CD14-positive monocyte (primary cell): Measurements from ENCODE around the gene FCER1A. TPM values are rescaled to one million over a fixed set of nuclear protein-coding genes. Genes with fewer than 3 reads are reported as not detected.

ENCODE experiments used
- DNase-seq, 3 donors: peaks; one replicate each; pipeline ENCODE4 v3.0.0-alpha.2; 2011 to 2022
- H2AFZ ChIP-seq: 2 replicates; pipeline ENCODE4 v1.6.0; 2012; ENCODE audit warnings: mild to moderate bottlenecking, low read depth, low read length, inconsistent platforms; ENCODE audit not compliant: insufficient read depth, poor library complexity, severe bottlenecking
- H3K27ac ChIP-seq, 2 donors: 1 replicate in 1 of 2; 2 replicates in 1 of 2; pipeline ENCODE4 v1.5.1; 2012 to 2013; ENCODE audit warnings: low read length in 2 of 2, control low read depth in 1 of 2, inconsistent platforms in 1 of 2, low read depth in 1 of 2, mild to moderate bottlenecking in 1 of 2
- H3K27me3 ChIP-seq, 2 donors: one replicate each; pipeline versions ENCODE4 v1.6.0 to v1.6.1; 2011 to 2013; ENCODE audit warnings: low read length in 2 of 2; ENCODE audit not compliant: control insufficient read depth in 2 of 2, insufficient read depth in 2 of 2
- H3K36me3 ChIP-seq, 2 donors: replicated peaks in 1 of 2; 1 replicate in 1 of 2; 2 replicates in 1 of 2; pipeline versions ENCODE4 v1.5.1 to v1.6.1; 2012 to 2013; ENCODE audit warnings: low read length in 2 of 2, control low read depth in 1 of 2, inconsistent platforms in 1 of 2, mild to moderate bottlenecking in 1 of 2; ENCODE audit not compliant: insufficient read depth in 2 of 2, control insufficient read depth in 1 of 2
- H3K4me1 ChIP-seq, 2 donors: 1 replicate in 1 of 2; 2 replicates in 1 of 2; pipeline versions ENCODE4 v1.5.1 to v1.6.1; 2012 to 2013; ENCODE audit warnings: low read length in 2 of 2, control low read depth in 1 of 2, inconsistent platforms in 1 of 2, mild to moderate bottlenecking in 1 of 2, moderate library complexity in 1 of 2; ENCODE audit not compliant: insufficient read depth in 2 of 2, control insufficient read depth in 1 of 2
- H3K4me2 ChIP-seq: replicated peaks from 2 replicates; pipeline ENCODE3; 2012; ENCODE audit warnings: low read length, moderate library complexity, mild to moderate bottlenecking; ENCODE audit not compliant: poor library complexity, severe bottlenecking; ENCODE audit errors: extremely low read depth
- H3K4me3 ChIP-seq, 3 experiments: fragments of 200-600 bp in 1 of 3; sonication (generic) in 1 of 3; replicated peaks in 1 of 3; 1 replicate in 2 of 3; 2 replicates in 1 of 3; pipeline ENCODE4 v1.5.1; 2011 to 2013; ENCODE audit warnings: low read length in 3 of 3, mild to moderate bottlenecking in 3 of 3, control low read depth in 2 of 3, low read depth in 2 of 3, inconsistent platforms in 1 of 3, moderate library complexity in 1 of 3
- H3K79me2 ChIP-seq: 2 replicates; pipeline ENCODE4 v1.6.0; 2012; ENCODE audit warnings: mild to moderate bottlenecking, control low read depth, inconsistent platforms, low read length, moderate library complexity; ENCODE audit not compliant: insufficient read depth
- H3K9ac ChIP-seq: 2 replicates; pipeline ENCODE4 v1.6.0; 2017; ENCODE audit warnings: low read length, mild to moderate bottlenecking; ENCODE audit not compliant: insufficient read depth, poor library complexity, severe bottlenecking
- H3K9me3 ChIP-seq, 2 donors: replicated peaks in 1 of 2; 1 replicate in 1 of 2; 2 replicates in 1 of 2; pipeline versions ENCODE4 v1.5.1 to v1.6.1; 2012 to 2013; ENCODE audit warnings: low read length in 2 of 2, control low read depth in 1 of 2; ENCODE audit not compliant: control insufficient read depth in 1 of 2, insufficient read depth in 1 of 2
- H4K20me1 ChIP-seq: 2 replicates; pipeline ENCODE4 v1.6.0; 2012; ENCODE audit warnings: mild to moderate bottlenecking, low read length, control low read depth, moderate library complexity; ENCODE audit not compliant: insufficient read depth
- H3K27ac Mint-ChIP-seq, 7 donors: one replicate each; pipeline ENCODE4 v1.8.0; 2020; ENCODE audit warnings: mild to moderate bottlenecking in 7 of 7, mixed read lengths in 7 of 7, moderate library complexity in 6 of 7, inconsistent platforms in 2 of 7
- H3K27me3 Mint-ChIP-seq, 3 donors: one replicate each; pipeline ENCODE4 v1.8.0; 2021 to 2022; ENCODE audit warnings: low read depth in 3 of 3, mild to moderate bottlenecking in 3 of 3, mixed read lengths in 3 of 3, moderate library complexity in 3 of 3, inconsistent platforms in 1 of 3
- H3K36me3 Mint-ChIP-seq, 2 donors: one replicate each; pipeline ENCODE4 v1.8.0; 2020; ENCODE audit warnings: mixed read lengths in 2 of 2, inconsistent platforms in 1 of 2, mild to moderate bottlenecking in 1 of 2
- H3K4me1 Mint-ChIP-seq: one replicate; pipeline ENCODE4 v1.8.0; 2020; ENCODE audit warnings: mild to moderate bottlenecking, mixed read lengths
- H3K4me3 Mint-ChIP-seq, 2 donors: one replicate each; pipeline ENCODE4 v1.8.0; 2020; ENCODE audit warnings: mild to moderate bottlenecking in 2 of 2, mixed read lengths in 2 of 2, moderate library complexity in 1 of 2
- H3K9me3 Mint-ChIP-seq, 7 donors: one replicate each; pipeline ENCODE4 v1.8.0; 2020 to 2022; ENCODE audit warnings: mixed read lengths in 7 of 7, mild to moderate bottlenecking in 6 of 7, moderate library complexity in 6 of 7, inconsistent platforms in 2 of 7
- CTCF ChIP-seq: fragments of 200-600 bp; IDR thresholded peaks from one replicate; pipeline ENCODE4 v1.8.0; 2022; ENCODE audit warnings: antibody characterized with exemption, mild to moderate bottlenecking
- WGBS: methylation state at CpG from one replicate; pipeline ENCODE4 v1.1.5; 2013; ENCODE audit warnings: missing lambda C conversion rate; ENCODE audit not compliant: insufficient coverage; 5-methylcytosine and 5-hydroxymethylcytosine counted together
- intact Hi-C, 2 donors: fragments of 100-400 bp; cut with micrococcal nuclease; formaldehyde crosslinking; loops; one replicate each; pipeline versions ENCODE4 v1.15.0 to v1.15.1; 2023
- polyA plus RNA-seq, 3 donors: library from polyadenylated mRNA; depleted of rRNA in 1 of 3; unstranded in 2 of 3; stranded (reverse) in 1 of 3; fragments of 300-500 nt in 2 of 3; fragments of >200 nt in 1 of 3; fragmentation: Illumina TruSeq in 2 of 3; gene quantifications; 1 replicate in 2 of 3; 2 replicates in 1 of 3; pipeline ENCODE4 v1.2.3, GENCODE V29; 2012 to 2021

The FCER1A gene
- polyA plus RNA-seq, 3 donors = 8.4 to 29.6 (median 11.8) TPM

- Mint-ChIP-seq H3K9me3 (peaks cover 0 to 2% (median 0%) of the 10 kb centered on the region in 7 donors), H3K4me3 (no peak overlapping the region), H3K36me3 (no peaks in the 10 kb centered on the region), H3K27me3 (no peaks in the 10 kb centered on the region), H3K27ac (peak overlapping the region in 1 of 7 donors; percentile 78), H3K4me1 (peaks cover 15% of the 10 kb centered on the region)
- 100% methylated on average over 1 of the region's 1 CpG for WGBS
- no peak overlapping the region for H3K27ac ChIP-seq
- H3K4me2 ChIP-seq = no peak overlapping the region
- no peaks in the 10 kb centered on the region for H3K36me3 ChIP-seq
- no peaks in the 10 kb centered on the region for H3K27me3 ChIP-seq
- no peak overlapping the region for H2AFZ ChIP-seq
- DNase-seq = peak in 2 of 3 donors; percentile 8 to 15
- H3K79me2 ChIP-seq = no peaks in the 10 kb centered on the region
- TF ChIP-seq CTCF = no peak
- H3K4me3 ChIP-seq = no peak overlapping the region
- no peaks in the 10 kb centered on the region for H3K9me3 ChIP-seq
- intact Hi-C loops = no loop called here
- H3K9ac ChIP-seq = no peak overlapping the region
- H3K4me1 ChIP-seq = peaks cover 3 to 10% of the 10 kb centered on the region in 2 donors
- H4K20me1 ChIP-seq = no peaks in the 10 kb centered on the region
Measured at GRCh38 chr1:159339536-159339935, 37.4 kb downstream of the FCER1A start.

GRCh38 chr1:159341736-159342135, 39.6 kb downstream of the FCER1A start:
- Mint-ChIP-seq H3K4me1 (peaks cover 15% of the 10 kb centered on the region), H3K4me3 (no peak overlapping the region), H3K27me3 (no peaks in the 10 kb centered on the region), H3K27ac (peak overlapping the region in 1 of 7 donors; percentile 45), H3K9me3 (no peaks in the 10 kb centered on the region), H3K36me3 (no peaks in the 10 kb centered on the region)
- Histone ChIP-seq H3K4me2 (no peak overlapping the region), H3K4me1 (peaks cover 3 to 10% of the 10 kb centered on the region in 2 donors), H3K36me3 (no peaks in the 10 kb centered on the region), H3K4me3 (no peak overlapping the region), H3K9me3 (no peaks in the 10 kb centered on the region), H3K27ac (no peak overlapping the region), H4K20me1 (no peaks in the 10 kb centered on the region), H3K9ac (no peak overlapping the region), H3K27me3 (no peaks in the 10 kb centered on the region), H3K79me2 (no peaks in the 10 kb centered on the region), H2AFZ (no peak overlapping the region)
- intact Hi-C loops = no loop called here
- no peak for DNase-seq
- 80% methylated on average over 1 of the region's 2 CpGs for WGBS
- TF ChIP-seq CTCF = no peak
